Cardiac muscle cell (in vitro differentiated cells and primary cell): ENCODE results near the gene ARHGAP26. TPM values are rescaled to one million over a fixed set of nuclear protein-coding genes. Genes with fewer than 3 reads are reported as not detected.

Experiments used
- DNase-seq, 2 donors: peaks; one replicate each; pipeline versions ENCODE4 v3.0.0 to v3.0.0-alpha.2; 2010 to 2017; ENCODE audit warnings: low read depth in 1 of 2, low spot score in 1 of 2
- H3K27ac ChIP-seq: fragments of 200-600 bp; sonication (generic); 2 replicates; pipeline ENCODE4 v1.5.1; 2016
- H3K27me3 ChIP-seq: fragments of 200-600 bp; sonication (generic); 2 replicates; pipeline ENCODE4 v1.6.0; 2016; ENCODE audit warnings: control low read depth
- H3K36me3 ChIP-seq: fragments of 200-600 bp; sonication (generic); 2 replicates; pipeline ENCODE4 v1.5.1; 2016; ENCODE audit warnings: control low read depth
- H3K4me1 ChIP-seq: fragments of 200-600 bp; sonication (generic); 2 replicates; pipeline ENCODE4 v1.8.1; 2017; ENCODE audit warnings: low read depth, mild to moderate bottlenecking, mixed run types
- H3K4me3 ChIP-seq: fragments of 200-600 bp; sonication (generic); 2 replicates; pipeline ENCODE4 v1.5.1; 2016; ENCODE audit warnings: mild to moderate bottlenecking
- H3K9me3 ChIP-seq: fragments of 200-600 bp; sonication (generic); 2 replicates; pipeline ENCODE4 v1.5.1; 2017; ENCODE audit warnings: low read depth, mild to moderate bottlenecking, control low read depth
- CTCF ChIP-seq: IDR thresholded peaks from 2 replicates; pipeline ENCODE4 v1.5.1; 2012; ENCODE audit warnings: low read depth, mild to moderate bottlenecking, low read length
- polyA plus RNA-seq: library from polyadenylated mRNA; unstranded; fragments of >200 nt; fragmentation: Nextera tagmentation; extraction: Ambion mirVana; gene quantifications from 2 replicates; pipeline ENCODE4 v1.2.1, GENCODE V29; 2016
- total RNA-seq: library from RNA; depleted of rRNA; stranded (reverse); fragments of >200 nt; gene quantifications from 2 replicates; pipeline ENCODE4 v1.2.3, GENCODE V29; 2016

Gene ARHGAP26
- total and polyA plus RNA-seq, 2 experiments from 2014 or later: 12.7 to 16.2 TPM

DNA sequence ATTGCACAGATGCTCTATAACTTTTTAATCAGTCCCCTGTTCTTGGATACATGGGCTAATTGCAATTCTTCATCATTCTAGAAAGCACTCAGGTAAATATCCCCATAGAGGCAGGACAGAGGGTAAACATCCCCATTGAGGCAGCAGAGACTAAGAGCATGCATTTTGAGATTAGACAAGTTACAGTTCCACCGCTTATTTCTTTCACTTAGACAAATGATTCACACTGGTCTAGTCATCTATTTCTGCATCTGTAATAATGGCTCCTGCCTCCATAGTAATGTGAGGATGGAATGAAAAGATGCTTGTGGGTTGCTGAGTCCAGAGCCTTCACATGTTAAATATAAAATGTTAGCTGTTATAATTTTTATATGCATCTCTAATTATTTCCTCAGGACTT lies 276.9 kb downstream of the ARHGAP26 start:
- Histone ChIP-seq H3K9me3 (no peaks in the 10 kb centered on the region), H3K36me3 (no peaks in the 10 kb centered on the region), H3K27ac (no peak overlapping the region), H3K4me1 (peaks cover 19% of the 10 kb centered on the region), H3K27me3 (no peaks in the 10 kb centered on the region), H3K4me3 (no peak overlapping the region)
- TF ChIP-seq CTCF: no peak
- DNase-seq: no peak

DNA sequence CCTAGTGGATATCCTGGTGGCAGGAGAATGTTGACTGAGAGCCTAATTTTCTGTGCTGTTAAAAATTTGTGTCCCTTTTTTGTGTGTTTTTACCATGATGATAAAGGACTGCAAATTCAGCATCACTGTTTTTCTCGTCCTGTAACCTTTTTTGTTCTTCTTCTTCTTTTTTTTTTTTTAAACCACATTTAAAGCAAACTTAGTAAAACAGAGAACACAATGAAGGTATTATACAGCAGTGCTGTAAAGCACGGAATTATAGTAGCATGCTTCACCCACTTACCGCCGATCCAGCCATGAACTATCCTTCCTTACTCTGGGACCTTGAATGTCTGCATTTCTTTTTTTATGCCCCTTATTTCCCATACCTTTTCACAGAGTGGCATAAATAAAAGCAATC lies 280.0 kb downstream of the ARHGAP26 start:
- H3K36me3 ChIP-seq: no peaks in the 10 kb centered on the region
- TF ChIP-seq CTCF: no peak
- peaks cover 43% of the 10 kb centered on the region for H3K4me1 ChIP-seq
- no peak overlapping the region for H3K4me3 ChIP-seq
- H3K27ac ChIP-seq: no peak overlapping the region
- DNase-seq: no peak
- H3K9me3 ChIP-seq: no peaks in the 10 kb centered on the region
- no peaks in the 10 kb centered on the region for H3K27me3 ChIP-seq

DNA sequence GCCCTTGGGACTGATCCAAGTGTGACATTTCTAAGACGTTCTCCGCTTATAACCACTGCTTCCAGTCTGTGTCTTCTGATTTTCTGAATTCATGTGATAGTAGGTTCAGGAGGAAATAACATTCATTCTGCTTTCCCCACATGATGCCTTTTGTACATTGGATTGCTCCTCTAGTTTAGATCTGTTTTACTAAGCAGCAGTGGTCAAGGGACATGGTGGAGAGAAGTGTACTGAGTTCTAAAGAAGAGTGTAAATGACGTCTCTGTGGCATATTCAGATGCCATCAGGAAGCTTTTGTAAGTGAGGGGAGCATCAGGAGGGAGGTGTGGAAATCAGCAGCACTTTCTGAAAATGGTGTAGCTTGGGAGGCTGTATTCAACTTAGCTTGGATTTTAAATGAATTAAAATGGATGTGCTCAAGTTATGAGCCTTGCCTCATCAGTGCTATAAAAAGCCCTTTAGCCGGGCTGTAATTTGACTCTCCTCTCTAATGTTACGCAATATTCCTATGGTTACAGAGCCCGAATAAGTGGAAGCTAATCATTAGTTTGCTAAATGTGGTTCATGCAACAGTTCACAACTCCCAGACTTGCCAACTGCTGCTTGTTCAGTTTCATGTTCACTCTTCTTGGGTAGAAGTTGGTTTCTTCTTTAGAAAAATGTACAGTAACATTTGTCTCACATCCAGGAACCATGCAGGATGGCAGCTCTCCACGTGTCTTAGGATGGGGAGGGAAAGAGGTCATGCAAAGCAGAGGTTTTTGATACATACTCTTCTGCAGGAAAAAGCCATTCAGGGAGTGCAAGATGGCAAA lies 281.3 kb downstream of the ARHGAP26 start:
- TF ChIP-seq CTCF: no peak
- Histone ChIP-seq H3K27ac (peak overlapping the region; percentile 80), H3K27me3 (no peaks in the 10 kb centered on the region), H3K4me3 (peak overlapping the region; percentile 4), H3K9me3 (no peaks in the 10 kb centered on the region), H3K4me1 (peaks cover 44% of the 10 kb centered on the region), H3K36me3 (no peaks in the 10 kb centered on the region)
- peak; percentile 73 to 93 for DNase-seq

DNA sequence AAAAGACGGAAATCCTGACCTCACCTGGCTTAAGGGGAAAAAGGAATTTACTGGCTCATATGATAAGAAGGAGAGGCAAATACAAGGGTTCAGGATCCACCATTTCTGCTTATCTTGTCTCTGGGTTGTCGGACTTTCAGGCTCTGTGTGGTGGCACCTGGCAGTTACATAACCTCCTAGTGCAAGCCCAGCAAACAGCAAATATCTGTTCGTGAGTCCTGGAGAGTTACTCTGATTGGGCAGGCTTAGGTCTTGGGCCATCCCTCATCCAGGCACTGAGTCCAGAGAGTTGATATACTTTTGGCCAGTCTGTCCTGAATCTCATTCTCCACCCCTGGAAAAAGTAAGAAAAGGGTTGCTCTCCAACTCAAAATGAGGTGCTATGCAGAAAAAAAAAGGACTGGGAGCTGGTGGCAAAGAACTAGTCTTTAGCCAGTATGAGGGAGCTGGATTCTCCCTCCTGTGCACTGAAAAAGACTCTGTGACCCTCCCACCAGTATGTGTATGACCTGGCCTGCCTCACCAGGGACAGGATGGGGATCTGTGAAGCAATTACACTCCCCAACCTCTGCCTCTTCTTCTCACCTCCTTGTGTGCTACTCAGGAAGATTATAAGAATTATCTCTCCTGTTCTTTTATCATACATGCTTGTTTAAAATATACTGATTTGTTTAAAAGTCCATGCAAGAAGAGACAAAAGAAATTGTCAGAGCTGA lies 282.9 kb downstream of the ARHGAP26 start:
- Histone ChIP-seq H3K27me3 (no peaks in the 10 kb centered on the region), H3K4me3 (no peak overlapping the region), H3K36me3 (peaks cover 2% of the 10 kb centered on the region), H3K27ac (peak overlapping the region; percentile 80), H3K9me3 (no peaks in the 10 kb centered on the region), H3K4me1 (peaks cover 44% of the 10 kb centered on the region)
- DNase-seq: no peak
- TF ChIP-seq CTCF: no peak

DNA sequence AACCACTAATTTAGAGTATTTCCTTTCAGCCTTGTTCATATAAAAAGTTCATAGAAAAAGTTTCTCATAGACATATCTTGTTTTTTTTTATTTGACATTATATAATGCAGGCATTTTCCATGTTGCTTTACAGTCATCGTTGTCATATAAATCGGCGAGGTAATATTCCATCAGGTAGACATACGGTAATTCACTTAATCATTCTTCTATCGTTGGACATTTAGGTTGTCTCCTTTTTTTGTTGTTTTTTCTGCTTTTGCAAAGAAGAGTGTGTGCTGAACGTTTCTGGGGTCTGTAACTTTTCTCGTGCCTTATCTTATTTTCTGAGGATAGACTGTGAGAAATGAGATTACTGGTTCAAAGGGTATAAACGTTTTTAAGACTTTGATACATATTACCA lies 283.6 kb downstream of the ARHGAP26 start:
- no peak overlapping the region for H3K27ac ChIP-seq
- no peak overlapping the region for H3K4me3 ChIP-seq
- H3K36me3 ChIP-seq: peaks cover 5% of the 10 kb centered on the region
- H3K9me3 ChIP-seq: no peaks in the 10 kb centered on the region
- peaks cover 44% of the 10 kb centered on the region for H3K4me1 ChIP-seq
- no peak for TF ChIP-seq CTCF
- no peak for DNase-seq
- no peaks in the 10 kb centered on the region for H3K27me3 ChIP-seq
